ENCODE data around the gene CCT5. TPM values are rescaled to one million over a fixed set of nuclear protein-coding genes. Genes with fewer than 3 reads are reported as not detected.

Gene CCT5
- total RNA-seq, 3 donors from 2014 or later, result 151 to 208 (median 180) TPM

- TF ChIP-seq CTCF (IDR thresholded peaks at IDR 0.05) (no peak), POLR2AphosphoS5 (IDR thresholded peaks at IDR 0.05) (no peak), POLR2A (IDR thresholded peaks at IDR 0.05) (no peak)
- H3K27me3 ChIP-seq, result no peaks in the 10 kb centered on the region
- no peaks in the 10 kb centered on the region for H3K9me3 ChIP-seq
- H3K4me1 ChIP-seq, result no peaks in the 10 kb centered on the region
- no peak for DNase-seq (ENCODE audit: low spot score in 2 of 2)
- H3K4me3 ChIP-seq, result no peak overlapping the region
- no peak overlapping the region for H3K27ac ChIP-seq
- H3K36me3 ChIP-seq, result no peaks in the 10 kb centered on the region
- intact Hi-C loops (cut with DNase I; ENCODE audit: low total_unique reads), result no loop called here
These were observed 50.2 kb downstream of the CCT5 start for GRCh38 chr5:10300246-10300645.

- intact Hi-C loops (cut with DNase I; ENCODE audit: low total_unique reads), result no loop called here
- no peak for TF ChIP-seq POLR2A (IDR thresholded peaks at IDR 0.05)
- TF ChIP-seq CTCF (IDR thresholded peaks at IDR 0.05), result no peak
- TF ChIP-seq POLR2AphosphoS5 (IDR thresholded peaks at IDR 0.05), result no peak
- Histone ChIP-seq H3K27me3 (no peaks in the 10 kb centered on the region), H3K4me1 (no peaks in the 10 kb centered on the region), H3K27ac (no peak overlapping the region), H3K36me3 (no peaks in the 10 kb centered on the region), H3K9me3 (no peaks in the 10 kb centered on the region), H3K4me3 (peak overlapping the region in 2 of 3 donors; percentile 28 to 46)
- no peak for DNase-seq (ENCODE audit: low spot score in 2 of 2)
These were observed 51.2 kb downstream of the CCT5 start for GRCh38 chr5:10301266-10301665.

GRCh38 chr5:10301842-10302610 is 51.9 kb downstream of the CCT5 start:
- Histone ChIP-seq H3K4me1 (no peaks in the 10 kb centered on the region), H3K36me3 (no peaks in the 10 kb centered on the region), H3K4me3 (peak overlapping the region in 2 of 3 donors; percentile 28 to 46), H3K27ac (no peak overlapping the region), H3K27me3 (no peaks in the 10 kb centered on the region), H3K9me3 (no peaks in the 10 kb centered on the region)
- DNase-seq (ENCODE audit: low spot score in 2 of 2), result peak; percentile 68 to 93
- intact Hi-C loops (cut with DNase I; ENCODE audit: low total_unique reads), result no loop called here
- no peak for TF ChIP-seq CTCF (IDR thresholded peaks at IDR 0.05)
- no peak for TF ChIP-seq POLR2A (IDR thresholded peaks at IDR 0.05)
- no peak for TF ChIP-seq POLR2AphosphoS5 (IDR thresholded peaks at IDR 0.05)

- intact Hi-C loops (cut with DNase I; ENCODE audit: low total_unique reads), result no loop called here
- Histone ChIP-seq H3K4me1 (no peaks in the 10 kb centered on the region), H3K27ac (no peak overlapping the region)
These were observed 53.1 kb downstream of the CCT5 start for GRCh38 chr5:10303201-10303600.

More at GRCh38 chr5:10303201-10303600, 53.1 kb downstream of the CCT5 start:
- H3K9me3 ChIP-seq, result no peaks in the 10 kb centered on the region
- no peaks in the 10 kb centered on the region for H3K27me3 ChIP-seq
- no peak for DNase-seq (ENCODE audit: low spot score in 2 of 2)
- H3K4me3 ChIP-seq, result no peak overlapping the region
- H3K36me3 ChIP-seq, result no peaks in the 10 kb centered on the region
- TF ChIP-seq POLR2A (IDR thresholded peaks at IDR 0.05) (no peak), CTCF (IDR thresholded peaks at IDR 0.05) (no peak), POLR2AphosphoS5 (IDR thresholded peaks at IDR 0.05) (no peak)
